Suprapubic skin (tissue), 4 donors: ENCODE results near the gene ZNF407.

ENCODE experiments used
- CTCF ChIP-seq, 2 donors: fragments of 200-600 bp in 1 of 2; fragments of 450-650 bp in 1 of 2; sonication (generic) in 1 of 2; IDR thresholded peaks; one replicate each; pipeline ENCODE4 v1.5.1; 2016 to 2019; ENCODE audit warnings: antibody characterized with exemption in 2 of 2, mild to moderate bottlenecking in 1 of 2, moderate library complexity in 1 of 2
- EP300 ChIP-seq: sonication (generic); formaldehyde crosslinking; IDR thresholded peaks from one replicate; pipeline ENCODE4 v1.6.1; 2017; ENCODE audit warnings: antibody characterized with exemption
- POLR2AphosphoS5 ChIP-seq, 3 donors: sonication (generic); formaldehyde crosslinking; IDR thresholded peaks; one replicate each; pipeline ENCODE4 v1.6.1; 2017; ENCODE audit warnings: antibody characterized with exemption in 3 of 3

- TF ChIP-seq POLR2AphosphoS5 (IDR thresholded peaks at IDR 0.05) (no peak), EP300 (no peak), CTCF (IDR thresholded peaks at IDR 0.05) (no peak)
Measured at GRCh38 chr18:74892066-74892627, 294.5 kb downstream of the ZNF407 start.
